PC-3 (cell line): ENCODE measurements around the gene ATAD3A. TPM values are rescaled to one million over a fixed set of nuclear protein-coding genes. Genes with fewer than 3 reads are reported as not detected.
A peak's percentile ranks its signal among the peaks of the same experiment; 100 is the strongest.

Source experiments
- ATAC-seq: fragments of 200-7000 bp; cut with Tn5 transposase; 2 replicates; pipeline ENCODE4 v1.9.1; 2020; ENCODE audit warnings: mild to moderate bottlenecking, moderate library complexity
- BruUV-seq: library from RNA; stranded (reverse); fragments of 400-500 nt; replicated peaks from 2 replicates; lab custom pipeline; 2021; lab: Mats Ljungman, UMichigan
- CTCF ChIA-PET: fragments of 300-600 bp; sonication (Branson Sonifier 250); formaldehyde crosslinking; loops from one replicate; lab custom pipeline; 2022; ENCODE audit warnings: antibody characterized with exemption; lab: Charles Lee
- POLR2A ChIA-PET: fragments of 300-600 bp; sonication (Branson Sonifier 250); formaldehyde crosslinking; loops from one replicate; lab custom pipeline; 2022; ENCODE audit warnings: antibody characterized with exemption; ENCODE audit not compliant: unreplicated experiment; lab: Charles Lee
- DNase-seq: peaks from one replicate; pipeline ENCODE4 v3.0.0-alpha.2; 2015
- H2AFZ ChIP-seq: fragments of 300-600 bp; sonication (generic); 2 replicates; pipeline ENCODE4 v1.6.0; 2016; ENCODE audit warnings: antibody characterized with exemption, low read length
- H3F3A ChIP-seq: fragments of 300-600 bp; sonication (generic); one replicate; pipeline ENCODE4 v1.6.0; 2017; ENCODE audit warnings: antibody characterized with exemption, low read length, control low read depth, mild to moderate bottlenecking; ENCODE audit not compliant: unreplicated experiment
- H3K27ac ChIP-seq: fragments of 300-600 bp; sonication (generic); 2 replicates; pipeline ENCODE4 v1.5.1; 2016; ENCODE audit warnings: mild to moderate bottlenecking, low read length
- H3K27me3 ChIP-seq: fragments of 300-600 bp; sonication (generic); 2 replicates; pipeline ENCODE4 v1.6.1; 2016; ENCODE audit warnings: low read length, mixed read lengths
- H3K36me3 ChIP-seq: fragments of 300-600 bp; sonication (generic); 2 replicates; pipeline ENCODE4 v1.6.1; 2016; ENCODE audit warnings: low read depth, mixed run types, low read length, mixed read lengths
- H3K4me1 ChIP-seq: fragments of 300-600 bp; sonication (generic); 2 replicates; pipeline ENCODE4 v1.5.1; 2016; ENCODE audit warnings: low read length; ENCODE audit not compliant: insufficient read depth
- H3K4me2 ChIP-seq: fragments of 300-600 bp; sonication (generic); 2 replicates; pipeline ENCODE4 v1.6.0; 2016; ENCODE audit warnings: low read length
- H3K4me3 ChIP-seq: fragments of 300-600 bp; sonication (generic); 2 replicates; pipeline ENCODE4 v1.5.1; 2016; ENCODE audit warnings: mild to moderate bottlenecking, low read length, mixed read lengths
- H3K79me2 ChIP-seq: fragments of 300-600 bp; sonication (generic); 2 replicates; pipeline ENCODE4 v1.6.1; 2017; ENCODE audit warnings: low read length, mixed read lengths
- H3K9ac ChIP-seq: fragments of 300-600 bp; sonication (generic); 2 replicates; pipeline ENCODE4 v1.6.0; 2016; ENCODE audit warnings: mild to moderate bottlenecking, low read length
- H3K9me2 ChIP-seq: fragments of 300-600 bp; sonication (generic); replicated peaks from 2 replicates; pipeline ENCODE4 v1.6.1; 2016; ENCODE audit warnings: mixed run types, low read length, mixed read lengths
- H3K9me3 ChIP-seq: fragments of 300-600 bp; sonication (generic); 2 replicates; pipeline ENCODE4 v1.6.1; 2016; ENCODE audit warnings: low read length, mixed read lengths
- H4K20me1 ChIP-seq: fragments of 300-600 bp; sonication (generic); 2 replicates; pipeline ENCODE4 v1.6.1; 2016; ENCODE audit warnings: low read length, mixed read lengths
- CTCF ChIP-seq: fragments of 300-600 bp; sonication (generic); conservative IDR thresholded peaks from 2 replicates; pipeline ENCODE4 v1.5.1; 2017; ENCODE audit warnings: antibody characterized with exemption, low read depth, mild to moderate bottlenecking, low read length
- EZH2 ChIP-seq: fragments of 300-600 bp; sonication (generic); IDR thresholded peaks from one replicate; pipeline ENCODE4 v1.6.1; 2017; ENCODE audit warnings: antibody characterized with exemption, mild to moderate bottlenecking, low read length; ENCODE audit not compliant: unreplicated experiment
- EZH2phosphoT487 ChIP-seq: fragments of 300-600 bp; sonication (generic); IDR thresholded peaks from 2 replicates; pipeline ENCODE4 v1.6.1; 2018; ENCODE audit warnings: mild to moderate bottlenecking, antibody characterized with exemption, low read length, borderline replicate concordance
- intact Hi-C: fragments of 100-400 bp; cut with micrococcal nuclease; formaldehyde crosslinking; loops from 2 replicates; pipeline ENCODE4 v1.9.0; 2023
- total RNA-seq: library from RNA; depleted of rRNA; stranded (reverse); fragments of >200 nt; gene quantifications from 2 replicates; pipeline ENCODE4 v1.2.3, GENCODE V29; 2014

The ATAD3A gene
- total RNA-seq, 1 experiment from 2014 or later, result 186 TPM

GRCh38 chr1:1550591-1551432, 38.9 kb downstream of the ATAD3A start:
- BruUV-seq, result no TSS peak
- Histone ChIP-seq H3K9ac (no peak overlapping the region), H3K27me3 (no peaks in the 10 kb centered on the region), H3K9me2 (no peaks in the 10 kb centered on the region), H3K4me1 (peaks cover 4% of the 10 kb centered on the region; the same call in 1 of the 2 replicates), H2AFZ (no peak overlapping the region), H3K79me2 (peaks cover 52% of the 10 kb centered on the region), H3K9me3 (no peaks in the 10 kb centered on the region), H3K27ac (no peak overlapping the region), H3F3A (no peaks in the 10 kb centered on the region), H3K4me2 (no peak overlapping the region), H4K20me1 (peaks cover 17% of the 10 kb centered on the region; the same call in 1 of the 2 replicates), H3K36me3 (peaks cover 7% of the 10 kb centered on the region; the same call in 1 of the 2 replicates), H3K4me3 (no peak overlapping the region)
- no peak for TF ChIP-seq EZH2
- TF ChIP-seq CTCF, result peak; percentile 67
- DNase-seq, result peak; percentile 34
- ChIA-PET CTCF (no interaction called here), POLR2A (no interaction called here)
- intact Hi-C loops, result no loop called here
- peak; percentile 34 for ATAC-seq

- ATAC-seq, result no peak
- H3K9me3 ChIP-seq, result no peaks in the 10 kb centered on the region
- H3K9ac ChIP-seq, result no peak overlapping the region
- intact Hi-C loops, result no loop called here
- H3K4me1 ChIP-seq, result peaks cover 4% of the 10 kb centered on the region; the same call in 1 of the 2 replicates
- no TSS peak for BruUV-seq
- no peak overlapping the region for H3K4me2 ChIP-seq
- H3K9me2 ChIP-seq, result no peaks in the 10 kb centered on the region
- no peak overlapping the region for H3K27ac ChIP-seq
- no peak for DNase-seq
- no peak overlapping the region for H3K4me3 ChIP-seq
- H3K79me2 ChIP-seq, result peaks cover 55% of the 10 kb centered on the region
- POLR2A ChIA-PET, result no interaction called here
- peaks cover 17% of the 10 kb centered on the region; the same call in 1 of the 2 replicates for H4K20me1 ChIP-seq
- H2AFZ ChIP-seq, result no peak overlapping the region
- CTCF ChIA-PET, result no interaction called here
- H3F3A ChIP-seq, result no peaks in the 10 kb centered on the region
- no peak for TF ChIP-seq CTCF
- no peak for TF ChIP-seq EZH2phosphoT487
- no peak for TF ChIP-seq EZH2
- no peaks in the 10 kb centered on the region for H3K27me3 ChIP-seq
- peaks cover 10% of the 10 kb centered on the region; the same call in 1 of the 2 replicates for H3K36me3 ChIP-seq
Observed at GRCh38 chr1:1551524-1552262, 39.7 kb downstream of the ATAD3A start.
